ENCODE data around the gene SOX13.
"Not testable (repeated sequence)": the region's sequence is repeated elsewhere in the genome, so short reads cannot be mapped to it uniquely, and the experiment has no call there.

The SOX13 gene

DNA sequence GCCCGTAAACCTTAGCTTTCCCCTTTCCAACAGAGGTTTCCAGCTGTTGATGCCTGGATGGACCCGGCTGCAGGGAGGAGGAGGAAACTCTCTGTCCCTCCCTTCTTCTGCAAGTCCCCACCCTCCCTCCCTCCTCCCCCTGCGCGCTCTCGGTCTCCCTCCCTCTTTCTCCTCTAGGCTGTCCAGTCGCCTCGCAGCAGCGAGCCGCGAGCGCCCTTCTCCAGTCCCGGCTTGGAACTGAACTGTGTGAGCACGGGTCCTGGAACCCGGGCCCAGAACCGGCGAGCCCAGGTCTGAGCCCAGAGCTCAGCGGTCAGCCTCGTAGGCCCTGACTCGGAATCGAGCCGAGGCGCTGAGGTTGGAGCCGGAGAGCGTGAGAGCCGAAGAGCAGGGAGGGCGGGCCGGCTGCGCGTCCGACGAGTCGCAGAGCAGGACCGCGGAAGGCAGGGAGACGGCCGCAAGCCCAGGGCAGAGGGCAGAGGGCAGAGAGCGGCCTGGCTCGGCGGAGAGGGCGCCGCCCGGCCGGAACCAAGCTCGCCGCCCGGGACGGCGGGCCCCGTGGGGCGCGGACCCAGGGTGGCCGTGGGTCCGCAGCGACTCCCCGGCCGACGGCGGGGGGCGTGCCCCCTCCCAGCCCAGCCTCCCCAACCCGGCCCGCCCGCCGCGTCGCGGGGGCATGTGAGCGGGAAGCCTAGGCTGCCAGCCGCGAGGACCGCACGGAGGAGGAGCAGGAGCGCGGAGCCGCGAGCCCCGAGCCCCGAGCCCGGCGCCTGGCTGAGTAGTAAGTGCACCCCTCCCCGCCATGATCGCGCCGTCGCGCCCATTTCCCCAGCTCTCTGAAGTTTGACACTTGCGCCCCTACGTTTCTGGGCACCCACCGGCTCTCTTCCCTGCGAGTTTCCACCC is at the start of gene SOX13:
SOX13 (plus strand) TSS at position 185 of the 906 bp plus-strand sequence. CDS start 39,801 bp downstream, outside the sequence.
- no peak for DNase-seq (ENCODE audit: low read depth in 2 of 2)

GRCh38 chr1:204025917-204026707 is 46.8 kb upstream of the SOX13 start:
- DNase-seq (ENCODE audit: low read depth in 2 of 2) = no peak

GRCh38 chr1:204027446-204027845 is 45.5 kb upstream of the SOX13 start:
- DNase-seq (ENCODE audit: low read depth in 2 of 2) = no peak

GRCh38 chr1:204029016-204029415 is 43.9 kb upstream of the SOX13 start:
- no peak for DNase-seq (ENCODE audit: low read depth in 2 of 2)

GRCh38 chr1:204031098-204031710 is 41.7 kb upstream of the SOX13 start:
- no peak for DNase-seq (ENCODE audit: low read depth in 2 of 2)

DNA sequence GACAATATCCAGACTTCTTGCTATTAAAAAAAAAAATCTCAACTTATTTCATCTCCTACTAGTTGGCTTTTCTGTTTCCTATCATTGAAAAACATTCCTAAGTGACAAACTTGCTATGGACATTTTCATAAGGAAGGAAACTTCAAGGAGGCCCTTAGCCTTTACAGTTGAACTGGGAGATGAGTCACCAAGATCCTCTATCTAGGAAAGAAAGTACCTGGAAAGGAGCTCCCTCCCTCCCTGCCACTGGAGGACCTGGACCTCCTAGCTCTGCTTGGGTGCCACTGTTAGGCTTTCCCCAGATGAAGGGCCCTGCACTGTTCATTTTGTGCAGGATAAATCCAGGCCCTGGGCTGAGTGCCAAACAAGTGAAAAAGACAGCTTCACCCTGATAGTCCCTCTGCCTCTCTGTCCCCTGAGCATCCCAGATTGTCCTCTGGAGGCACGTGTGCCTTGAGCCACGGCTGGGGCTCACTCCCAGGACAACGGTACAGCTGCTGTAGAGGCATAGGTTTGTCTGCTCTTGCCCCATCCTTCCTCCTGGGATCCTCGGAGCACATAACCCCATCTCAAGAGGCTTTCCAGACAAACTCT is 40.2 kb upstream of the SOX13 start:
- no peak for DNase-seq (ENCODE audit: low read depth in 2 of 2)

DNA sequence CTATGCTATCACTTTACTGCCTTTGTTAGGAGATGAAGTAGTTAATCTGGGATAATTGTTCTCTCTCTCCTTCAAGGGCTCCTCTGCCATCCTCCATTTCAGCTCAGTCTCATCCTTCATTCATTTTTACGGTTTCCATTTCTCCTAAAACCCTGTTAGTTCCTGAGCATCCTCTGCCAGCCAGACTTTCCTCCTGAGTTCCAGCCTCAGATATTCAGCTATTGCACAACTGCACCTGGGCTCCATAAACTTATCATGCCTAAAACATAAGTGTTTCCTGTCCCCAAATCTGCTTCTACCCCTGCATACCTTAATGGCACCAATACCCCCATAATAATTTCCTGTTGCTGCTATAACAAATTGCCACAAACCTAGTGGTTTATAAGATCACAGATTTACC is 39.6 kb upstream of the SOX13 start:
- no peak for DNase-seq (ENCODE audit: low read depth in 2 of 2)

- DNase-seq (ENCODE audit: low read depth in 2 of 2) = no peak
These were observed 35.8 kb upstream of the SOX13 start for GRCh38 chr1:204036882-204037655.

DNA sequence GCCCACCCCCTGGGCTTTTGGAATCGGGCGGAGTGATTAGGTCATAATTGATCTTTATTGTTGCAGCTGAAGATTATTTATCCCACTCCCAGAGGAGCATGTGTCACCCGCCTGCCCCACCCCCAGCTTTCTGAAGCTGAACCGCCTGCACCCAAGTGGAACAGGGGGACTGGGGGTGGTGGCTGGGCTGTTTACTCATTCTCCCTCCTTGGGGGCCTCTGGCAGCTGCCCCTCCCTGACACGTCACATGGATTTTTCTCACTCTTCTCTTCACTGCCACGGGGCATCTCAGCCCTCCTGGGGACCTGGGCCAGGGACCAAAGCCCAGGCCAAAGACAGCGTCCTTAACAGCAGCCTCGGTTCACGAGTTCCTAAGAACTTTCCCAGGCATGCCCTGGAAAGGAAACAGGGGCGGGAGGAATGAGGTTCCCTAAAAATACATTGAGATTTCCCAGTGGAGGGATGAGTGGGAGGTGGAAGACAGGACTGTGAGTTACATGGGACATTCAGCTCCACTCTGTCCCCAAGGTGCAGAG is 31.6 kb upstream of the SOX13 start:
- DNase-seq (ENCODE audit: low read depth in 2 of 2) = no peak

GRCh38 chr1:204041803-204042505 is 31.0 kb upstream of the SOX13 start:
- DNase-seq (ENCODE audit: low read depth in 2 of 2) = no peak

DNA sequence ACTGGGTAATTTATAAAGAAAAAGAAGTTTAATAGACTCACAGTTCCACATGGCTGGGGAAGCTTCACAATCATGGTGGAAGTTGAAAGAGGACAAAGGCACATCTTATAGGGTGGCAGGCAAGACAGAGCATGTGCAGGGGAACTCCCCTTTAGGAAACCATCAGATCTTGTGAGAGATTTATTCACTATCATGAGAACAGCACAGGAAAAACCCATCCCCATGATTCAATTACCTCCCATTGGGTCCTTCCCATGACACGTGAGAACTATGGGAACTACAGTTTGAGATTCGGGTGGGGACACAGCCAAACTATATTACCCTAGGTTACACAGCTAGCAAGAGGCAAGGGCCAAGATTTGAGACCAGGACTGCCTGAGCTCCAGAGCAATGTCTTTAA is 30.4 kb upstream of the SOX13 start:
- DNase-seq (ENCODE audit: low read depth in 2 of 2) = no peak

GRCh38 chr1:204043680-204044079 is 29.2 kb upstream of the SOX13 start:
- DNase-seq (ENCODE audit: low read depth in 2 of 2) = no peak

DNA sequence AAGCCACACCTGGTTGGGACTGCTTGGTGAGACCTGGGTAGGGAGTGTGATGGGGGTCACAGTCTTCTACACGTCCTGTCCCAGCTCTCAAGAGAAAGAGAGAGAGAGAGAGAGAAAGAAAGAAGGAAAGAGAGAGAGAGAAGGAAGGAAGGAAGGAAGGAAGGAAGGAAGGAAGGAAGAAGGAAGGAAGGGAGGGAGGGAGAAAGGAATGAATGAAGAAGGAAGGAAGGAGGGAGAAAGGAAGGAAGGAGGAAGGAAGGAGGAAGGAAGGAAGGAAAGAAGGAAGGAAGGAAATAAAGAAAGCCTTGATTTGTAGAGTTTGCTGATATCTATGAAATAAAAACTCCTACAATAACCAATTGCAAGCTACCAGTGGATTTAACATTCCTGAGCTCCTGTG is 28.5 kb upstream of the SOX13 start:
- no peak for DNase-seq (ENCODE audit: low read depth in 2 of 2)

- DNase-seq (ENCODE audit: low read depth in 2 of 2) = no peak
These were observed 27.5 kb upstream of the SOX13 start for GRCh38 chr1:204045430-204045829.

DNA sequence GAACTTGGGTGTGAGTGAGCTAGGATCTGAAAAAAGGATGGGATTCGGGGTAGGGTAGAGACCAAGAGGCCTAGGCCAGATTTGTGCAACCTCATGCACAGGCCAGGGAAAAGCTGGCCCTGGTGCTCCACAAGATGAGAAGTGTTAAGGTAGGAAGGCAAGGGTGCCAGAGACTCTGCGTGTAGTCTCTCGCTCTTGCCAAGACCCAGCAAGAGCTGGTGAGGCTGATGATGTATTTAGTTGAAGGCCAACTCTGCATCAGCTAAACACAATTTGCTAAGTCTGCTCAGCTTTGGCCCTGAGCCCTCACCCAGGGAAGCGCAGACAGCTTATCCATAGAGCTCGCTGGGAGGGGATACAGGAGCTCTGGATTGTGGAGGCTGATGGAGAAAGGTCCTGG is 26.6 kb upstream of the SOX13 start:
- DNase-seq (ENCODE audit: low read depth in 2 of 2) = no peak

DNA sequence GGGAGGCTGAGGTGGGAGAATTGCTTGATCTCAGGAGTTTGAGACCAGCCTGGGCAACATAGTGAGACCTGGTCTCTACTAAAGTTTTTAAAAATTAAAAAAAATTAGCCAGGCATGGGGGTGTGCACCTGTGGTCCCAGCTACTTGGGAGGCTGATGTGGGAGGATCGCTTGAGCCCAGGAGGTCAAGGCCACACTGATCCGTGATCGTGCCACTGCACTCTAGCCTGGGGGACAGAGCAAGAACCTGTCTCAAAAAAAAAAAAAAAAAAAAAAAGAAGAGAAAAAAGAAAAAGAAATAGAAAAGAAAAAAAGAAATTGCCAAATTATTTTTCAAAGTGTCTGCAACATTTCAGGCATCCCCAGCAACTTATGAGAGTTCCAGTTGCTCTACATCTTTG is 24.1 kb upstream of the SOX13 start:
- DNase-seq (ENCODE audit: low read depth in 2 of 2) = not testable (repeated sequence)

- DNase-seq (ENCODE audit: low read depth in 2 of 2) = no peak
These were observed 21.7 kb upstream of the SOX13 start for GRCh38 chr1:204051258-204051657.

DNA sequence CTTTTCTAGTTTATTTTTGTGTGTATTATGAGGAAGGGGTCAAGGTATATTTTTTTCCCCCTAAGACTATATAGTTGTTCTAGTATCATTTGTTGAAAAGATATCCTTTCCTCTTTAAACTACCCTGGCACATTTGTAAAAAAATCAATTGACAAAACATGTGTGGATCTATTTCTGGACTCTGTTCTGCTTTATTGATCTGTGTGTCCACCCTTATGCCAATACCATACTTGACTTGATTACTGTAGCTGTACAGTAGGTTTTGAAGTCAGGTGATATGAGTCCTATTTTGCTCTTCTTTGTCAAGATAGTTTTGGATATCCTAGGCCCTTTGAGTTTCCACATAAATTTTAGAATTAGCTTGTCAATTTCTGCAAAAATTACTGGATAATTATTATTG is 21.2 kb upstream of the SOX13 start:
- no peak for DNase-seq (ENCODE audit: low read depth in 2 of 2)

DNA sequence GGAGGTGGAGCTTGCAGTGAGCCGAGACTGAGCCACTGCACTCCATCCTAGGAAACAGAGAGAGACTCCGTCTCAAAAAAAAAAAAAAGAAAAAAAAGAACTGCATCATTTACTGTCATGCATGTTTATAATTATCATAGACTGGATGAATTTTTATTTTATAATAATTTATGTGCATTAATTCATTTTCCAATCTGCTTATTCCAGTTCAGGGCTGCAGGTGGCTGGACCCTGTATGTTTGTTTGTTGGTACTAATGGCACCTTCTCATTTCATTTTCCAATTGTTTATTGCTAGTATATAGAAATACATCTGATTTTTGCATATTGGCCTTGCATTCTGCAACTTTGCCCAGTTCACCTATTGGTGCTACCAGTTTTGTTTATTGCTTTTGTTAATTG is 19.0 kb upstream of the SOX13 start:
- DNase-seq (ENCODE audit: low read depth in 2 of 2) = no peak

- no peak for DNase-seq (ENCODE audit: low read depth in 2 of 2)
These were observed 12.9 kb upstream of the SOX13 start for GRCh38 chr1:204059970-204060369.
